GM10266 (cell line): Measurements from ENCODE around the gene MIA2.
"Not testable (repeated sequence)": the region's sequence is repeated elsewhere in the genome, so short reads cannot be mapped to it uniquely, and the experiment has no call there.

Experiments
- DNase-seq: peaks from one replicate; pipeline ENCODE4 v3.0.0; 2012; ENCODE audit errors: extremely low spot score
- CTCF ChIP-seq: IDR thresholded peaks from 2 replicates; pipeline ENCODE4 v1.5.1; 2012; ENCODE audit warnings: mild to moderate bottlenecking, low read depth; ENCODE audit not compliant: control insufficient read depth, insufficient read depth; ENCODE audit errors: missing control alignments

The MIA2 gene

GRCh38 chr14:39319381-39319780, 85.7 kb downstream of the MIA2 start:
- no peak for DNase-seq
- no peak for TF ChIP-seq CTCF

GRCh38 chr14:39320318-39320717, 86.6 kb downstream of the MIA2 start:
- DNase-seq: no peak
- TF ChIP-seq CTCF: no peak

GRCh38 chr14:39322807-39323206, 89.1 kb downstream of the MIA2 start:
- no peak for DNase-seq
- no peak for TF ChIP-seq CTCF

GRCh38 chr14:39324097-39324496, 90.4 kb downstream of the MIA2 start:
- no peak for TF ChIP-seq CTCF
- DNase-seq: no peak

GRCh38 chr14:39339003-39339402, 105.3 kb downstream of the MIA2 start:
- DNase-seq: no peak
- no peak for TF ChIP-seq CTCF

- DNase-seq: not testable (repeated sequence)
Measured at GRCh38 chr14:39341126-39341525, 107.4 kb downstream of the MIA2 start.

- TF ChIP-seq CTCF: no peak
- DNase-seq: no peak
Measured at GRCh38 chr14:39342768-39343167, 109.1 kb downstream of the MIA2 start.

- DNase-seq: no peak
- TF ChIP-seq CTCF: no peak
Measured at GRCh38 chr14:39343614-39344013, 109.9 kb downstream of the MIA2 start.
